Measurements from ENCODE around the gene SART3. TPM values are rescaled to one million over a fixed set of nuclear protein-coding genes. Genes with fewer than 3 reads are reported as not detected.

SART3 gene
- total RNA-seq, 4 donors from 2014 or later = 46.1 to 77.0 (median 62.8) TPM

GRCh38 chr12:108584456-108585065 lies 23.6 kb upstream of the SART3 start:
- Histone ChIP-seq H3K9me3 (no peaks in the 10 kb centered on the region), H3K27ac (no peak overlapping the region), H3K4me3 (no peak overlapping the region), H3K4me1 (peaks cover 28% of the 10 kb centered on the region), H3K36me3 (no peaks in the 10 kb centered on the region), H3K27me3 (no peaks in the 10 kb centered on the region)
- WGBS = 68% methylated on average over 3 of the region's 3 CpGs
- DNase-seq (ENCODE audit: low spot score in 2 of 2) = no peak
- TF ChIP-seq EP300 (IDR thresholded peaks at IDR 0.05) = no peak
- TF ChIP-seq POLR2AphosphoS5 (IDR thresholded peaks at IDR 0.05) = no peak
- TF ChIP-seq POLR2A (IDR thresholded peaks at IDR 0.05) = no peak
- TF ChIP-seq, protein P1, sequence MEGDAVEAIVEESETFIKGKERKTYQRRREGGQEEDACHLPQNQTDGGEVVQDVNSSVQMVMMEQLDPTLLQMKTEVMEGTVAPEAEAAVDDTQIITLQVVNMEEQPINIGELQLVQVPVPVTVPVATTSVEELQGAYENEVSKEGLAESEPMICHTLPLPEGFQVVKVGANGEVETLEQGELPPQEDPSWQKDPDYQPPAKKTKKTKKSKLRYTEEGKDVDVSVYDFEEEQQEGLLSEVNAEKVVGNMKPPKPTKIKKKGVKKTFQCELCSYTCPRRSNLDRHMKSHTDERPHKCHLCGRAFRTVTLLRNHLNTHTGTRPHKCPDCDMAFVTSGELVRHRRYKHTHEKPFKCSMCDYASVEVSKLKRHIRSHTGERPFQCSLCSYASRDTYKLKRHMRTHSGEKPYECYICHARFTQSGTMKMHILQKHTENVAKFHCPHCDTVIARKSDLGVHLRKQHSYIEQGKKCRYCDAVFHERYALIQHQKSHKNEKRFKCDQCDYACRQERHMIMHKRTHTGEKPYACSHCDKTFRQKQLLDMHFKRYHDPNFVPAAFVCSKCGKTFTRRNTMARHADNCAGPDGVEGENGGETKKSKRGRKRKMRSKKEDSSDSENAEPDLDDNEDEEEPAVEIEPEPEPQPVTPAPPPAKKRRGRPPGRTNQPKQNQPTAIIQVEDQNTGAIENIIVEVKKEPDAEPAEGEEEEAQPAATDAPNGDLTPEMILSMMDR (IDR thresholded peaks at IDR 0.05) = no peak

DNA sequence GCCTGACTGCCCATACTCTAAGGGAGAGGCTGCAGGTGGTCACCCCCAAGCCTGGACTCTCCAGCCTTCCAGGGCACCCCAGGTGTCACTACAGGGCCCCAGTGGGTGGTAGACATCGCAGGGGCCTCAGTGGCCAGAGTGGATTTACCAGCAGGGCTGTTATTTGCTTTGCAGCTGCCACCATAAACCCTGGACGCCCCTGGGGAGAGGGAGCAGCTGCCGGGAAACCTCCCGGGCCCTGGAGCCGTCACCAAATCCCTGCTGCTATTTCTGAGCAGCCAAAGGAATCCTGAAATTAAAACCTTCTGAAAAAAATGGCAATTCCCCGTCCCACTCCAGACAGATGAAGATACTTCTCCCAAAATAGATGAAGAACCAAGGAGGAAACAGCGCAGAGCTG lies 23.0 kb upstream of the SART3 start:
- 52% methylated on average over 6 of the region's 7 CpGs for WGBS

GRCh38 chr12:108582978-108583770 lies 22.2 kb upstream of the SART3 start:
- Histone ChIP-seq H3K27me3 (no peaks in the 10 kb centered on the region), H3K4me1 (peaks cover 17% of the 10 kb centered on the region), H3K4me3 (no peak overlapping the region), H3K36me3 (no peaks in the 10 kb centered on the region), H3K27ac (no peak overlapping the region), H3K9me3 (no peaks in the 10 kb centered on the region)
- WGBS = 85% methylated on average over 10 of the region's 10 CpGs
- TF ChIP-seq POLR2A (IDR thresholded peaks at IDR 0.05) (no peak), POLR2AphosphoS5 (IDR thresholded peaks at IDR 0.05) (no peak), EP300 (IDR thresholded peaks at IDR 0.05) (no peak)
- TF ChIP-seq, protein P1 (IDR thresholded peaks at IDR 0.05) = no peak
- DNase-seq (ENCODE audit: low spot score in 2 of 2) = no peak

More for the DNA sequence above, 23.0 kb upstream of the SART3 start:
- Histone ChIP-seq H3K27ac (no peak overlapping the region), H3K36me3 (no peaks in the 10 kb centered on the region), H3K9me3 (no peaks in the 10 kb centered on the region), H3K4me3 (no peak overlapping the region), H3K4me1 (peaks cover 25% of the 10 kb centered on the region), H3K27me3 (no peaks in the 10 kb centered on the region)
- DNase-seq (ENCODE audit: low spot score in 2 of 2) = no peak
- TF ChIP-seq POLR2A (IDR thresholded peaks at IDR 0.05) = no peak
- no peak for TF ChIP-seq EP300 (IDR thresholded peaks at IDR 0.05)
- TF ChIP-seq, protein P1 (IDR thresholded peaks at IDR 0.05) = no peak
- no peak for TF ChIP-seq POLR2AphosphoS5 (IDR thresholded peaks at IDR 0.05)

GRCh38 chr12:108582509-108582908 lies 21.5 kb upstream of the SART3 start:
- TF ChIP-seq POLR2A (IDR thresholded peaks at IDR 0.05) (no peak), POLR2AphosphoS5 (IDR thresholded peaks at IDR 0.05) (no peak), EP300 (IDR thresholded peaks at IDR 0.05) (no peak)
- TF ChIP-seq, protein P1 (IDR thresholded peaks at IDR 0.05) = no peak
- Histone ChIP-seq H3K4me3 (no peak overlapping the region), H3K36me3 (no peaks in the 10 kb centered on the region), H3K27me3 (no peaks in the 10 kb centered on the region), H3K4me1 (peaks cover 17% of the 10 kb centered on the region), H3K9me3 (no peaks in the 10 kb centered on the region), H3K27ac (no peak overlapping the region)
- DNase-seq (ENCODE audit: low spot score in 2 of 2) = no peak
- 88% methylated on average over 9 of the region's 9 CpGs for WGBS
